Measurements from ENCODE around the gene KATNIP.

Gene KATNIP

GRCh38 chr16:27549746-27550581, at the start of gene KATNIP, which contains the start of gene GTF3C1:
Gene KATNIP (plus strand): TSS chr16:27550144. CDS start chr16:27550171, 27 bp downstream.
Gene GTF3C1 (minus strand): TSS chr16:27549913. CDS start chr16:27549890, 23 bp downstream.
- Histone ChIP-seq H3K4me3 (peak within 1 kb of the TSS; percentile 74 to 92 (median 84)), H3K9ac (peak within 1 kb of the TSS; percentile 72 to 87 (median 82)), H4K20me1 (peaks cover 9 to 46% (median 41%) of the 10 kb centered on the region in 11 experiments; a peak in 19 of 22 replicates), H3K27me3 (no peaks in the 10 kb centered on the region), H3K4me1 (peaks cover 28 to 36% (median 34%) of the 10 kb centered on the region in 10 experiments), H3K9me3 (replicated peaks in 1 of 11) (no peaks in the 10 kb centered on the region), H3K36me3 (peaks cover 11 to 34% (median 18%) of the 10 kb centered on the region in 11 experiments), H3K4me2 (peak within 1 kb of the TSS; percentile 84 to 97 (median 92)), H3K27ac (peak within 1 kb of the TSS; percentile 50 to 88 (median 73))
- TF ChIP-seq Cebpa-rat (IDR thresholded peaks at IDR 0.05), result no peak

GRCh38 chr16:27500801-27501200, 49.1 kb upstream of the KATNIP start:
- H3K9ac ChIP-seq, result no peak overlapping the region
- H3K4me2 ChIP-seq, result no peak overlapping the region
- 0 out of 20 replicates have a peak, but pooled peaks cover 0 to 4% (median 0%) of the 10 kb centered on the region in 10 experiments for H3K4me1 ChIP-seq
- no peak overlapping the region for H3K4me3 ChIP-seq
- H3K36me3 ChIP-seq, result peaks cover 98 to 100% (median 99%) of the 10 kb centered on the region in 11 experiments
- H4K20me1 ChIP-seq, result peaks cover 0 to 28% (median 0%) of the 10 kb centered on the region in 11 experiments; a peak in 3 of 22 replicates
- TF ChIP-seq Cebpa-rat (IDR thresholded peaks at IDR 0.05), result no peak
- H3K9me3 ChIP-seq (replicated peaks in 1 of 11), result no peaks in the 10 kb centered on the region
- H3K27me3 ChIP-seq, result no peaks in the 10 kb centered on the region
- no peak overlapping the region for H3K27ac ChIP-seq

- TF ChIP-seq Cebpa-rat (IDR thresholded peaks at IDR 0.05), result no peak
- no peaks in the 10 kb centered on the region for H3K27me3 ChIP-seq
- H3K27ac ChIP-seq, result no peak overlapping the region
- no peaks in the 10 kb centered on the region for H3K9me3 ChIP-seq (replicated peaks in 1 of 11)
- H4K20me1 ChIP-seq, result peaks cover 0 to 29% (median 0%) of the 10 kb centered on the region in 11 experiments; a peak in 4 of 22 replicates
- no peak overlapping the region for H3K4me2 ChIP-seq
- H3K9ac ChIP-seq, result no peak overlapping the region
- peaks cover 98 to 100% (median 99%) of the 10 kb centered on the region in 11 experiments for H3K36me3 ChIP-seq
- H3K4me3 ChIP-seq, result no peak overlapping the region
- 0 out of 20 replicates have a peak, but pooled peaks cover 0 to 4% (median 0%) of the 10 kb centered on the region in 10 experiments for H3K4me1 ChIP-seq
These were observed 46.3 kb upstream of the KATNIP start for GRCh38 chr16:27503662-27504061.

- H3K27me3 ChIP-seq, result no peaks in the 10 kb centered on the region
- H3K4me1 ChIP-seq, result 0 out of 20 replicates have a peak, but pooled peaks cover 0 to 4% (median 0%) of the 10 kb centered on the region in 10 experiments
- peaks cover 0 to 23% (median 0%) of the 10 kb centered on the region in 11 experiments; a peak in 3 of 22 replicates for H4K20me1 ChIP-seq
- peak in 7 of 11 experiments; percentile 45 to 89 (median 64); a peak in 11 of 22 replicates for TF ChIP-seq Cebpa-rat (IDR thresholded peaks at IDR 0.05)
- H3K9me3 ChIP-seq (replicated peaks in 1 of 11), result no peaks in the 10 kb centered on the region
- no peak overlapping the region for H3K4me3 ChIP-seq
- H3K36me3 ChIP-seq, result peaks cover 97 to 100% (median 99%) of the 10 kb centered on the region in 11 experiments
- H3K27ac ChIP-seq, result no peak overlapping the region
- no peak overlapping the region for H3K9ac ChIP-seq
- no peak overlapping the region for H3K4me2 ChIP-seq
These were observed 44.4 kb upstream of the KATNIP start for GRCh38 chr16:27505297-27506236.

- H3K27me3 ChIP-seq, result no peaks in the 10 kb centered on the region
- peaks cover 0 to 31% (median 0%) of the 10 kb centered on the region in 11 experiments; a peak in 4 of 22 replicates for H4K20me1 ChIP-seq
- H3K27ac ChIP-seq, result no peak overlapping the region
- no peak for TF ChIP-seq Cebpa-rat (IDR thresholded peaks at IDR 0.05)
- H3K9ac ChIP-seq, result no peak overlapping the region
- H3K4me1 ChIP-seq, result 0 out of 20 replicates have a peak, but pooled peaks cover 0 to 3% (median 0%) of the 10 kb centered on the region in 10 experiments
- no peaks in the 10 kb centered on the region for H3K9me3 ChIP-seq (replicated peaks in 1 of 11)
- H3K4me3 ChIP-seq, result no peak overlapping the region
- H3K36me3 ChIP-seq, result peaks cover 97 to 100% (median 99%) of the 10 kb centered on the region in 11 experiments
- no peak overlapping the region for H3K4me2 ChIP-seq
These were observed 43.2 kb upstream of the KATNIP start for GRCh38 chr16:27506771-27507170.

- Histone ChIP-seq H3K4me3 (no peak overlapping the region), H3K36me3 (peaks cover 96 to 100% (median 99%) of the 10 kb centered on the region in 11 experiments), H3K27ac (no peak overlapping the region), H3K9ac (no peak overlapping the region), H3K4me1 (no peaks in the 10 kb centered on the region), H3K4me2 (no peak overlapping the region), H3K27me3 (no peaks in the 10 kb centered on the region), H3K9me3 (replicated peaks in 1 of 11) (no peaks in the 10 kb centered on the region), H4K20me1 (peaks cover 0 to 41% (median 7%) of the 10 kb centered on the region in 11 experiments; a peak in 10 of 22 replicates)
- TF ChIP-seq Cebpa-rat (IDR thresholded peaks at IDR 0.05), result no peak
These were observed 41.5 kb upstream of the KATNIP start for GRCh38 chr16:27508476-27508875.

GRCh38 chr16:27511657-27512448, 38.1 kb upstream of the KATNIP start:
- Histone ChIP-seq H4K20me1 (peaks cover 0 to 59% (median 32%) of the 10 kb centered on the region in 11 experiments; a peak in 15 of 22 replicates), H3K36me3 (peaks cover 89 to 100% (median 98%) of the 10 kb centered on the region in 11 experiments), H3K4me3 (no peak overlapping the region), H3K9me3 (replicated peaks in 1 of 11) (no peaks in the 10 kb centered on the region), H3K4me1 (no peaks in the 10 kb centered on the region), H3K27ac (no peak overlapping the region), H3K4me2 (no peak overlapping the region), H3K27me3 (no peaks in the 10 kb centered on the region), H3K9ac (no peak overlapping the region)
- no peak for TF ChIP-seq Cebpa-rat (IDR thresholded peaks at IDR 0.05)

- H3K36me3 ChIP-seq, result peaks cover 92 to 100% (median 99%) of the 10 kb centered on the region in 11 experiments
These were observed 35.1 kb upstream of the KATNIP start for GRCh38 chr16:27514806-27515205.

More at GRCh38 chr16:27514806-27515205, 35.1 kb upstream of the KATNIP start:
- Histone ChIP-seq H3K4me2 (no peak overlapping the region), H3K4me3 (no peak overlapping the region), H3K4me1 (no peaks in the 10 kb centered on the region), H4K20me1 (peaks cover 0 to 69% (median 30%) of the 10 kb centered on the region in 11 experiments; a peak in 15 of 22 replicates), H3K9ac (no peak overlapping the region), H3K27ac (no peak overlapping the region), H3K9me3 (replicated peaks in 1 of 11) (no peaks in the 10 kb centered on the region), H3K27me3 (no peaks in the 10 kb centered on the region)
- no peak for TF ChIP-seq Cebpa-rat (IDR thresholded peaks at IDR 0.05)
